WTC11 (cell line): ENCODE results near the gene TMEM176A. TPM values are rescaled to one million over a fixed set of nuclear protein-coding genes. Genes with fewer than 3 reads are reported as not detected.

Source experiments
- ATAC-seq: fragments of 200-7000 bp; cut with Tn5 transposase; 2 replicates; pipeline ENCODE4 v1.10.0; 2021; ENCODE audit warnings: mild to moderate bottlenecking, moderate library complexity
- CTCF ChIA-PET: fragments of 300-600 bp; sonication (Branson Sonifier 250); formaldehyde crosslinking; loops from one replicate; lab custom pipeline; 2021; ENCODE audit warnings: antibody characterized with exemption; lab: Charles Lee
- POLR2A ChIA-PET: fragments of 350-600 bp; sonication (Branson Sonifier 250); formaldehyde crosslinking; loops from one replicate; lab custom pipeline; 2021; ENCODE audit warnings: antibody characterized with exemption; lab: Charles Lee
- DNase-seq: peaks from one replicate; pipeline ENCODE4 v3.0.0; 2021; ENCODE audit warnings: low spot score
- H3K27ac Mint-ChIP-seq: 2 replicates; pipeline ENCODE4 v1.8.0; 2021; ENCODE audit warnings: mixed read lengths
- H3K27me3 Mint-ChIP-seq: 2 replicates; pipeline ENCODE4 v1.8.0; 2021; ENCODE audit warnings: low read depth, mild to moderate bottlenecking, moderate library complexity, mixed read lengths
- H3K36me3 Mint-ChIP-seq: 2 replicates; pipeline ENCODE4 v1.8.0; 2021; ENCODE audit warnings: mixed read lengths
- H3K4me1 Mint-ChIP-seq: 2 replicates; pipeline ENCODE4 v1.8.0; 2022; ENCODE audit warnings: mixed read lengths
- H3K4me3 Mint-ChIP-seq: 2 replicates; pipeline ENCODE4 v1.8.0; 2021; ENCODE audit warnings: mild to moderate bottlenecking, moderate library complexity, mixed read lengths
- H3K9me3 Mint-ChIP-seq: 2 replicates; pipeline ENCODE4 v1.8.0; 2021; ENCODE audit warnings: mixed read lengths
- FOXP1 ChIP-seq: sonication (generic); formaldehyde crosslinking; IDR thresholded peaks from 2 replicates; pipeline ENCODE4 v1.8.0; 2022; ENCODE audit warnings: missing genetic modification reagents, mild to moderate bottlenecking, moderate library complexity, borderline replicate concordance
- GABPB1 ChIP-seq: sonication (generic); formaldehyde crosslinking; IDR thresholded peaks from 2 replicates; pipeline ENCODE4 v1.8.1; 2023; ENCODE audit warnings: mild to moderate bottlenecking, missing genetic modification reagents
- SP1 ChIP-seq: sonication (generic); formaldehyde crosslinking; conservative IDR thresholded peaks from 2 replicates; pipeline ENCODE4 v1.8.1; 2022; ENCODE audit warnings: missing genetic modification reagents
- TCF7 ChIP-seq: sonication (generic); formaldehyde crosslinking; IDR thresholded peaks from 2 replicates; pipeline ENCODE4 v1.8.0; 2022; ENCODE audit warnings: mild to moderate bottlenecking, low read depth, missing genetic modification reagents, moderate library complexity
- TP53 ChIP-seq: sonication (generic); formaldehyde crosslinking; IDR thresholded peaks from 2 replicates; pipeline ENCODE4 v1.8.1; 2023; ENCODE audit warnings: mild to moderate bottlenecking, missing genetic modification reagents
- ZNF138 ChIP-seq: sonication (generic); formaldehyde crosslinking; conservative IDR thresholded peaks from 2 replicates; pipeline ENCODE4 v1.8.1; 2022; ENCODE audit warnings: mild to moderate bottlenecking, moderate library complexity, missing genetic modification reagents
- total RNA-seq: library from RNA; stranded (reverse); gene quantifications from 3 replicates; pipeline ENCODE4 v1.2.3, GENCODE V29; 2021
- TF ChIP-seq, protein P1 (sequence below): fragments of 250-450 bp; sonication (Bioruptor Pico); IDR thresholded peaks from 2 replicates; pipeline ENCODE4 v1.9.0; 2021; ENCODE audit warnings: mild to moderate bottlenecking, borderline replicate concordance
- TF ChIP-seq, protein P2 (sequence below): sonication (generic); formaldehyde crosslinking; IDR thresholded peaks from 2 replicates; pipeline ENCODE4 v1.8.1; 2022; ENCODE audit warnings: low read depth, mild to moderate bottlenecking, moderate library complexity, missing genetic modification reagents, borderline replicate concordance
- TF ChIP-seq, protein P3 (sequence below): fragments of 250-450 bp; sonication (Bioruptor Pico); IDR thresholded peaks from 2 replicates; pipeline ENCODE4 v1.9.0; 2021; ENCODE audit warnings: mild to moderate bottlenecking
- TF ChIP-seq, protein P4 (sequence below): sonication (generic); formaldehyde crosslinking; conservative IDR thresholded peaks from 2 replicates; pipeline ENCODE4 v1.8.1; 2022; ENCODE audit warnings: mild to moderate bottlenecking, missing genetic modification reagents
- TF ChIP-seq, protein P5 (sequence below): sonication (generic); formaldehyde crosslinking; IDR thresholded peaks from 2 replicates; pipeline ENCODE4 v1.8.0; 2023; ENCODE audit warnings: missing genetic modification reagents, mild to moderate bottlenecking, borderline replicate concordance
- TF ChIP-seq, protein P6 (sequence below): fragments of 250-450 bp; sonication (Bioruptor Pico); IDR thresholded peaks from 2 replicates; pipeline ENCODE4 v1.9.0; 2021; ENCODE audit warnings: moderate library complexity, mild to moderate bottlenecking, inconsistent platforms, borderline replicate concordance

TMEM176A gene
- total RNA-seq, 1 experiment from 2014 or later = 0.74 TPM

DNA sequence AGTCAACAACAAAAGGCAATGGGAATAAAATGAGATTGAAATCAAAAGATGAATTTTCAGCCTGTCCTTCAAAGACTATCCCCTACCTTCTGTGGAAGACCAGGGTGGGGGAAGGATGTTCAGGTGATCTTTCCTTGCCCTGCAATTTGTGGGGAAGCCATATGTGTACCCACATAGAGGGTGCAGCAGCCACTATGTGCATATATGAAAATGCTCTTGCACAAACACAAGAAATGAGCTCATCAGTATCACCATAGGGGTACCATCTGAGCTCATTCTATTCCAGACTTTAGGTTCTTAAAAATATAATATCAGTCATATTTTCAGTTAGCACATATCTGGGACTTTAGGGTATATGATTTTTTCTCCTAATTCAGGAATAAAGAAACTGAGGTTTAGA is 45.6 kb upstream of the TMEM176A start (continued):
- TF ChIP-seq, protein P1, sequence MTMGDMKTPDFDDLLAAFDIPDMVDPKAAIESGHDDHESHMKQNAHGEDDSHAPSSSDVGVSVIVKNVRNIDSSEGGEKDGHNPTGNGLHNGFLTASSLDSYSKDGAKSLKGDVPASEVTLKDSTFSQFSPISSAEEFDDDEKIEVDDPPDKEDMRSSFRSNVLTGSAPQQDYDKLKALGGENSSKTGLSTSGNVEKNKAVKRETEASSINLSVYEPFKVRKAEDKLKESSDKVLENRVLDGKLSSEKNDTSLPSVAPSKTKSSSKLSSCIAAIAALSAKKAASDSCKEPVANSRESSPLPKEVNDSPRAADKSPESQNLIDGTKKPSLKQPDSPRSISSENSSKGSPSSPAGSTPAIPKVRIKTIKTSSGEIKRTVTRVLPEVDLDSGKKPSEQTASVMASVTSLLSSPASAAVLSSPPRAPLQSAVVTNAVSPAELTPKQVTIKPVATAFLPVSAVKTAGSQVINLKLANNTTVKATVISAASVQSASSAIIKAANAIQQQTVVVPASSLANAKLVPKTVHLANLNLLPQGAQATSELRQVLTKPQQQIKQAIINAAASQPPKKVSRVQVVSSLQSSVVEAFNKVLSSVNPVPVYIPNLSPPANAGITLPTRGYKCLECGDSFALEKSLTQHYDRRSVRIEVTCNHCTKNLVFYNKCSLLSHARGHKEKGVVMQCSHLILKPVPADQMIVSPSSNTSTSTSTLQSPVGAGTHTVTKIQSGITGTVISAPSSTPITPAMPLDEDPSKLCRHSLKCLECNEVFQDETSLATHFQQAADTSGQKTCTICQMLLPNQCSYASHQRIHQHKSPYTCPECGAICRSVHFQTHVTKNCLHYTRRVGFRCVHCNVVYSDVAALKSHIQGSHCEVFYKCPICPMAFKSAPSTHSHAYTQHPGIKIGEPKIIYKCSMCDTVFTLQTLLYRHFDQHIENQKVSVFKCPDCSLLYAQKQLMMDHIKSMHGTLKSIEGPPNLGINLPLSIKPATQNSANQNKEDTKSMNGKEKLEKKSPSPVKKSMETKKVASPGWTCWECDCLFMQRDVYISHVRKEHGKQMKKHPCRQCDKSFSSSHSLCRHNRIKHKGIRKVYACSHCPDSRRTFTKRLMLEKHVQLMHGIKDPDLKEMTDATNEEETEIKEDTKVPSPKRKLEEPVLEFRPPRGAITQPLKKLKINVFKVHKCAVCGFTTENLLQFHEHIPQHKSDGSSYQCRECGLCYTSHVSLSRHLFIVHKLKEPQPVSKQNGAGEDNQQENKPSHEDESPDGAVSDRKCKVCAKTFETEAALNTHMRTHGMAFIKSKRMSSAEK = no peak
- TF ChIP-seq ZNF138 (CRISPR knock-in tag) = no peak
- TF ChIP-seq, all 79 proteins: peak for 0

DNA sequence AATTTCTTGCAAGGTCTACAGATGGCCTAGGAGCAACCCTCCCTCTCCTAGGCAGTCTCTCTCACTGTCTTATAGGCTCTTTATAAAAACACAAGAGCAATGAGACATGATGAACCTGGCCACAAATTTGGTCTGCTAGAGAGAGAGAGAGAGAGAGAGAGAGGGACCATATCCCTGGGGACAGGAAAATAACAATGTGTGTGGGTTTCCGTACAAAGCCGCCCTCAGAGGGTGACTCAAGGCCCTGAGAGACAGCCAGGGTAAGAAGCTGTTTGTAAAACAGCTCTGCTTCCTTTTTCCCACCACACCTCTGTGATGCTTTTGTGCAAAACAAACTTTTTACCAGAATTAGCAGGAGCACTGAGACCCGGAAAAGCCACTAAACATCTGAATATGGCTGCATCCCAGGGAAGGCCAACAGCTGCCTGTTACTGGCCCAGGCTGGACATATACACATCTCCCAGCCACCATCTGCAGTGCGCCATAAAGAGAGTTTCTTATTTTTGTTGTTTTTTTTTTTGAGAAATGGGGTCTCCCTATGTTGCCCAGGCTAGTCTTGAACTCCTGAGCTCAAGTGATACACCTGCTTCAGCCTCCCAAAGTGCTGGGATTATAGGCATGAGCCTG is 45.0 kb upstream of the TMEM176A start:
- H3K27me3 Mint-ChIP-seq = peaks cover 66% of the 10 kb centered on the region
- ATAC-seq = no peak
- CTCF ChIA-PET = interaction anchor here (1.1 to 1.4 kb wide), 2 partner anchors 33 to 306 kb away, joined by 3 read pairs; no protein-coding TSS in a partner anchor
- H3K27ac Mint-ChIP-seq = no peak overlapping the region
- no peaks in the 10 kb centered on the region for H3K36me3 Mint-ChIP-seq
- no peak for TF ChIP-seq TP53
- TF ChIP-seq, all 79 proteins: peak for 0
- H3K4me1 Mint-ChIP-seq = no peaks in the 10 kb centered on the region
- DNase-seq = no peak
- H3K4me3 Mint-ChIP-seq = no peak overlapping the region
- peaks cover 5% of the 10 kb centered on the region; the same call in 1 of the 2 replicates for H3K9me3 Mint-ChIP-seq
- POLR2A ChIA-PET = no interaction called here

DNA sequence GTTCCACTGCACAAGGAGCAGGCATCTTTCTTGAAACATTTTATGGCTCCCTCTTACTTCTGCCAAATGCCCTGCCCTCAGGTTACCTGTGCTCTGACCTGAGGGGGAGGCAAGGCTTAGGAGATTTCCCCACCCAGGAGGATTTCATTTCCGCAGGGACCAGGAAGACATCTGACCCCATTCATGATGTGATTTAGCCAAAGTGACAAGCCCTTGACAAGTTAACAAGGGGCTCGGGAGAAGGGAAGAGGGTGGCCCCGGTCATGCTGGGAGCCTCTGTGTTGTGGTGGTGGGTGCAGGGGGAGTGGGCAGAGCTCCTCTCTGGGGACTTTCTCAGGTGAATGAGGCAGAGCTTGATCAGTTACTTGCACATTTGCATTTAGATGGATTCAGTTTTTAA is 44.4 kb upstream of the TMEM176A start:
- Mint-ChIP-seq H3K36me3 (no peaks in the 10 kb centered on the region), H3K9me3 (peaks cover 6% of the 10 kb centered on the region), H3K4me1 (no peaks in the 10 kb centered on the region), H3K4me3 (no peak overlapping the region), H3K27me3 (peaks cover 61% of the 10 kb centered on the region), H3K27ac (no peak overlapping the region)
- ATAC-seq (no peak), DNase-seq (no peak)
- CTCF ChIA-PET = interaction anchor here (1.1 to 1.4 kb wide), 2 partner anchors 32 to 307 kb away, joined by 3 read pairs; no protein-coding TSS in a partner anchor
- POLR2A ChIA-PET = no interaction called here
- TF ChIP-seq, protein P1 = no peak
- TF ChIP-seq, protein P2, sequence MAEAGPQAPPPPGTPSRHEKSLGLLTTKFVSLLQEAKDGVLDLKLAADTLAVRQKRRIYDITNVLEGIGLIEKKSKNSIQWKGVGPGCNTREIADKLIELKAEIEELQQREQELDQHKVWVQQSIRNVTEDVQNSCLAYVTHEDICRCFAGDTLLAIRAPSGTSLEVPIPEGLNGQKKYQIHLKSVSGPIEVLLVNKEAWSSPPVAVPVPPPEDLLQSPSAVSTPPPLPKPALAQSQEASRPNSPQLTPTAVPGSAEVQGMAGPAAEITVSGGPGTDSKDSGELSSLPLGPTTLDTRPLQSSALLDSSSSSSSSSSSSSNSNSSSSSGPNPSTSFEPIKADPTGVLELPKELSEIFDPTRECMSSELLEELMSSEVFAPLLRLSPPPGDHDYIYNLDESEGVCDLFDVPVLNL = no peak
- TF ChIP-seq FOXP1 (CRISPR knock-in tag) (no peak), GABPB1 (CRISPR knock-in tag) (no peak), TCF7 (no peak), TP53 (no peak), SP1 (CRISPR knock-in tag) (no peak)
- TF ChIP-seq, protein P3, sequence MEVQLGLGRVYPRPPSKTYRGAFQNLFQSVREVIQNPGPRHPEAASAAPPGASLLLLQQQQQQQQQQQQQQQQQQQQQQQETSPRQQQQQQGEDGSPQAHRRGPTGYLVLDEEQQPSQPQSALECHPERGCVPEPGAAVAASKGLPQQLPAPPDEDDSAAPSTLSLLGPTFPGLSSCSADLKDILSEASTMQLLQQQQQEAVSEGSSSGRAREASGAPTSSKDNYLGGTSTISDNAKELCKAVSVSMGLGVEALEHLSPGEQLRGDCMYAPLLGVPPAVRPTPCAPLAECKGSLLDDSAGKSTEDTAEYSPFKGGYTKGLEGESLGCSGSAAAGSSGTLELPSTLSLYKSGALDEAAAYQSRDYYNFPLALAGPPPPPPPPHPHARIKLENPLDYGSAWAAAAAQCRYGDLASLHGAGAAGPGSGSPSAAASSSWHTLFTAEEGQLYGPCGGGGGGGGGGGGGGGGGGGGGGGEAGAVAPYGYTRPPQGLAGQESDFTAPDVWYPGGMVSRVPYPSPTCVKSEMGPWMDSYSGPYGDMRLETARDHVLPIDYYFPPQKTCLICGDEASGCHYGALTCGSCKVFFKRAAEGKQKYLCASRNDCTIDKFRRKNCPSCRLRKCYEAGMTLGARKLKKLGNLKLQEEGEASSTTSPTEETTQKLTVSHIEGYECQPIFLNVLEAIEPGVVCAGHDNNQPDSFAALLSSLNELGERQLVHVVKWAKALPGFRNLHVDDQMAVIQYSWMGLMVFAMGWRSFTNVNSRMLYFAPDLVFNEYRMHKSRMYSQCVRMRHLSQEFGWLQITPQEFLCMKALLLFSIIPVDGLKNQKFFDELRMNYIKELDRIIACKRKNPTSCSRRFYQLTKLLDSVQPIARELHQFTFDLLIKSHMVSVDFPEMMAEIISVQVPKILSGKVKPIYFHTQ (CRISPR knock-in tag) = no peak
- TF ChIP-seq, protein P4, sequence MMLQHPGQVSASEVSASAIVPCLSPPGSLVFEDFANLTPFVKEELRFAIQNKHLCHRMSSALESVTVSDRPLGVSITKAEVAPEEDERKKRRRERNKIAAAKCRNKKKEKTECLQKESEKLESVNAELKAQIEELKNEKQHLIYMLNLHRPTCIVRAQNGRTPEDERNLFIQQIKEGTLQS (CRISPR knock-in tag) = no peak
- TF ChIP-seq, protein P5, sequence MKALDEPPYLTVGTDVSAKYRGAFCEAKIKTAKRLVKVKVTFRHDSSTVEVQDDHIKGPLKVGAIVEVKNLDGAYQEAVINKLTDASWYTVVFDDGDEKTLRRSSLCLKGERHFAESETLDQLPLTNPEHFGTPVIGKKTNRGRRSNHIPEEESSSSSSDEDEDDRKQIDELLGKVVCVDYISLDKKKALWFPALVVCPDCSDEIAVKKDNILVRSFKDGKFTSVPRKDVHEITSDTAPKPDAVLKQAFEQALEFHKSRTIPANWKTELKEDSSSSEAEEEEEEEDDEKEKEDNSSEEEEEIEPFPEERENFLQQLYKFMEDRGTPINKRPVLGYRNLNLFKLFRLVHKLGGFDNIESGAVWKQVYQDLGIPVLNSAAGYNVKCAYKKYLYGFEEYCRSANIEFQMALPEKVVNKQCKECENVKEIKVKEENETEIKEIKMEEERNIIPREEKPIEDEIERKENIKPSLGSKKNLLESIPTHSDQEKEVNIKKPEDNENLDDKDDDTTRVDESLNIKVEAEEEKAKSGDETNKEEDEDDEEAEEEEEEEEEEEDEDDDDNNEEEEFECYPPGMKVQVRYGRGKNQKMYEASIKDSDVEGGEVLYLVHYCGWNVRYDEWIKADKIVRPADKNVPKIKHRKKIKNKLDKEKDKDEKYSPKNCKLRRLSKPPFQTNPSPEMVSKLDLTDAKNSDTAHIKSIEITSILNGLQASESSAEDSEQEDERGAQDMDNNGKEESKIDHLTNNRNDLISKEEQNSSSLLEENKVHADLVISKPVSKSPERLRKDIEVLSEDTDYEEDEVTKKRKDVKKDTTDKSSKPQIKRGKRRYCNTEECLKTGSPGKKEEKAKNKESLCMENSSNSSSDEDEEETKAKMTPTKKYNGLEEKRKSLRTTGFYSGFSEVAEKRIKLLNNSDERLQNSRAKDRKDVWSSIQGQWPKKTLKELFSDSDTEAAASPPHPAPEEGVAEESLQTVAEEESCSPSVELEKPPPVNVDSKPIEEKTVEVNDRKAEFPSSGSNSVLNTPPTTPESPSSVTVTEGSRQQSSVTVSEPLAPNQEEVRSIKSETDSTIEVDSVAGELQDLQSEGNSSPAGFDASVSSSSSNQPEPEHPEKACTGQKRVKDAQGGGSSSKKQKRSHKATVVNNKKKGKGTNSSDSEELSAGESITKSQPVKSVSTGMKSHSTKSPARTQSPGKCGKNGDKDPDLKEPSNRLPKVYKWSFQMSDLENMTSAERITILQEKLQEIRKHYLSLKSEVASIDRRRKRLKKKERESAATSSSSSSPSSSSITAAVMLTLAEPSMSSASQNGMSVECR (CRISPR knock-in tag) = no peak
- TF ChIP-seq, protein P6, sequence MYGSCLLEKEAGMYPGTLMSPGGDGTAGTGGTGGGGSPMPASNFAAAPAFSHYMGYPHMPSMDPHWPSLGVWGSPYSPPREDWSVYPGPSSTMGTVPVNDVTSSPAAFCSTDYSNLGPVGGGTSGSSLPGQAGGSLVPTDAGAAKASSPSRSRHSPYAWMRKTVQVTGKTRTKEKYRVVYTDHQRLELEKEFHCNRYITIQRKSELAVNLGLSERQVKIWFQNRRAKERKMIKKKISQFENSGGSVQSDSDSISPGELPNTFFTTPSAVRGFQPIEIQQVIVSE (CRISPR knock-in tag) = no peak
